ENCODE results near the gene WNT9A. TPM values are rescaled to one million over a fixed set of nuclear protein-coding genes. Genes with fewer than 3 reads are reported as not detected.
A peak's percentile ranks its signal among the peaks of the same experiment; 100 is the strongest.

WNT9A gene
- 0.02 TPM for total RNA-seq (2013)
- not detected for polyA plus RNA-seq
- not detected in 2 replicates for polyA minus RNA-seq
- total RNA-seq, result 0.06 to 2.6 (median 0.78) reads per million in 11 experiments

GRCh38 chr1:227947676-227948492, at the start of gene WNT9A:
Gene WNT9A, minus strand, starts transcription at chr1:227947932. Its CDS starts 45 bp downstream, at chr1:227947887.
- no peak within 1 kb of the TSS for H3K27ac ChIP-seq (ENCODE audit: low read depth in 1 of 2, low read length in 2 of 2)
- peaks cover 9 to 45% of the 10 kb centered on the region in 2 donors for H3K27me3 ChIP-seq (ENCODE audit: control insufficient read depth in 2 of 2, insufficient read depth in 2 of 2, low read length in 2 of 2)
- peaks cover 0 to 10% of the 10 kb centered on the region in 2 donors for H3K4me1 ChIP-seq (ENCODE audit: control insufficient read depth in 1 of 2, insufficient read depth in 2 of 2, low read length in 2 of 2)
- H3K4me3 ChIP-seq (replicated peaks in 1 of 3; ENCODE audit: low read depth in 2 of 3, low read length in 3 of 3), result peak within 1 kb of the TSS in 1 of 3 experiments; percentile 30
- under 1% methylated on average over 101 of the region's 120 CpGs for WGBS (ENCODE audit: insufficient coverage)
- peaks cover 9% of the 10 kb centered on the region for H3K4me1 Mint-ChIP-seq
- no peak for TF ChIP-seq CTCF (IDR thresholded peaks at IDR 0.05)
- peaks cover 36 to 52% (median 51%) of the 10 kb centered on the region in 3 donors for H3K27me3 Mint-ChIP-seq (ENCODE audit: low read depth in 3 of 3)
- DNase-seq, result no peak
- H3K27ac Mint-ChIP-seq, result no peak within 1 kb of the TSS
- no peaks in the 10 kb centered on the region for H3K36me3 Mint-ChIP-seq
- H3K9ac ChIP-seq (ENCODE audit: insufficient read depth, low read length, poor library complexity, severe bottlenecking), result no peak within 1 kb of the TSS
- H3K4me3 Mint-ChIP-seq, result peak within 1 kb of the TSS; percentile 45 to 81
- intact Hi-C loops (cut with micrococcal nuclease), result loop anchor here (5.0 kb wide), 1 partner anchor 186 kb away; no protein-coding TSS in a partner anchor
- peaks cover 0 to 8% (median 0%) of the 10 kb centered on the region in 7 donors for H3K9me3 Mint-ChIP-seq
- H4K20me1 ChIP-seq (ENCODE audit: insufficient read depth, low read length), result no peaks in the 10 kb centered on the region
- H3K4me2 ChIP-seq (replicated peaks; ENCODE audit: extremely low read depth, low read length, poor library complexity, severe bottlenecking), result peak within 1 kb of the TSS; percentile 41
- no peaks in the 10 kb centered on the region for H3K36me3 ChIP-seq (replicated peaks in 1 of 2; ENCODE audit: control insufficient read depth in 1 of 2, insufficient read depth in 2 of 2, low read length in 2 of 2)
- H2AFZ ChIP-seq (ENCODE audit: insufficient read depth, low read depth, low read length, poor library complexity, severe bottlenecking), result no peak within 1 kb of the TSS
- no peaks in the 10 kb centered on the region for H3K79me2 ChIP-seq (ENCODE audit: insufficient read depth, low read length)
- peaks cover 0 to 8% of the 10 kb centered on the region in 2 donors for H3K9me3 ChIP-seq (replicated peaks in 1 of 2; ENCODE audit: control insufficient read depth in 1 of 2, insufficient read depth in 1 of 2, low read length in 2 of 2)

GRCh38 chr1:227996187-227996950, 48.6 kb upstream of the WNT9A start:
- no CpG with 5 or more reads among the region's 1 CpG for WGBS (ENCODE audit: insufficient coverage)
- no peak for TF ChIP-seq CTCF (IDR thresholded peaks at IDR 0.05)
- Histone ChIP-seq H3K27ac (ENCODE audit: low read depth in 1 of 2, low read length in 2 of 2) (no peak overlapping the region), H2AFZ (ENCODE audit: insufficient read depth, low read depth, low read length, poor library complexity, severe bottlenecking) (no peak overlapping the region), H3K4me1 (ENCODE audit: control insufficient read depth in 1 of 2, insufficient read depth in 2 of 2, low read length in 2 of 2) (no peaks in the 10 kb centered on the region), H3K9me3 (replicated peaks in 1 of 2; ENCODE audit: control insufficient read depth in 1 of 2, insufficient read depth in 1 of 2, low read length in 2 of 2) (peaks cover 5 to 6% of the 10 kb centered on the region in 2 donors), H3K9ac (ENCODE audit: insufficient read depth, low read length, poor library complexity, severe bottlenecking) (no peak overlapping the region), H3K4me2 (replicated peaks; ENCODE audit: extremely low read depth, low read length, poor library complexity, severe bottlenecking) (no peak overlapping the region), H3K27me3 (ENCODE audit: control insufficient read depth in 2 of 2, insufficient read depth in 2 of 2, low read length in 2 of 2) (peaks cover 0 to 5% of the 10 kb centered on the region in 2 donors), H3K36me3 (replicated peaks in 1 of 2; ENCODE audit: control insufficient read depth in 1 of 2, insufficient read depth in 2 of 2, low read length in 2 of 2) (no peaks in the 10 kb centered on the region), H3K4me3 (replicated peaks in 1 of 3; ENCODE audit: low read depth in 2 of 3, low read length in 3 of 3) (no peak overlapping the region), H4K20me1 (ENCODE audit: insufficient read depth, low read length) (no peaks in the 10 kb centered on the region), H3K79me2 (ENCODE audit: insufficient read depth, low read length) (no peaks in the 10 kb centered on the region)
- intact Hi-C loops (cut with micrococcal nuclease), result loop anchor here in 1 of 2 donors (5.0 to 10.0 kb wide), 2 partner anchors 138 to 516 kb away; no protein-coding TSS in a partner anchor
- Mint-ChIP-seq H3K4me3 (no peak overlapping the region), H3K9me3 (peaks cover 6 to 23% (median 13%) of the 10 kb centered on the region in 7 donors), H3K27me3 (ENCODE audit: low read depth in 3 of 3) (peaks cover 0 to 14% (median 7%) of the 10 kb centered on the region in 3 donors), H3K36me3 (no peaks in the 10 kb centered on the region), H3K4me1 (no peaks in the 10 kb centered on the region), H3K27ac (no peak overlapping the region)
- no peak for DNase-seq

Data from CD14-positive monocyte (primary cell).